ENCODE data around the gene MDH2.

The MDH2 gene

GRCh38 chr7:76062254-76062653 lies 14.3 kb downstream of the MDH2 start:
- Histone ChIP-seq H3K79me2 (ENCODE audit: insufficient read depth, low read length) (no peaks in the 10 kb centered on the region), H3K4me3 (ENCODE audit: low read depth, low read length, poor library complexity, severe bottlenecking) (no peak overlapping the region), H3K9ac (ENCODE audit: low read length) (no peak overlapping the region), H3K4me2 (ENCODE audit: low read length) (no peak overlapping the region), H3K36me3 (ENCODE audit: insufficient read depth, low read length) (peaks cover 100% of the 10 kb centered on the region), H3F3A (ENCODE audit: insufficient read depth, low read length) (no peaks in the 10 kb centered on the region), H3K27me3 (ENCODE audit: insufficient read depth, low read length) (no peaks in the 10 kb centered on the region), H2AFZ (ENCODE audit: low read length) (no peak overlapping the region), H3K4me1 (ENCODE audit: insufficient read depth, low read length, severe bottlenecking) (no peaks in the 10 kb centered on the region), H3K27ac (ENCODE audit: low read depth, low read length, poor library complexity, severe bottlenecking) (no peak overlapping the region), H3K9me2 (ENCODE audit: low read depth, low read length) (no peaks in the 10 kb centered on the region), H3K9me3 (ENCODE audit: low read length) (no peaks in the 10 kb centered on the region), H4K20me1 (ENCODE audit: insufficient read depth, low read length) (no peaks in the 10 kb centered on the region)
- TF ChIP-seq, protein P1, sequence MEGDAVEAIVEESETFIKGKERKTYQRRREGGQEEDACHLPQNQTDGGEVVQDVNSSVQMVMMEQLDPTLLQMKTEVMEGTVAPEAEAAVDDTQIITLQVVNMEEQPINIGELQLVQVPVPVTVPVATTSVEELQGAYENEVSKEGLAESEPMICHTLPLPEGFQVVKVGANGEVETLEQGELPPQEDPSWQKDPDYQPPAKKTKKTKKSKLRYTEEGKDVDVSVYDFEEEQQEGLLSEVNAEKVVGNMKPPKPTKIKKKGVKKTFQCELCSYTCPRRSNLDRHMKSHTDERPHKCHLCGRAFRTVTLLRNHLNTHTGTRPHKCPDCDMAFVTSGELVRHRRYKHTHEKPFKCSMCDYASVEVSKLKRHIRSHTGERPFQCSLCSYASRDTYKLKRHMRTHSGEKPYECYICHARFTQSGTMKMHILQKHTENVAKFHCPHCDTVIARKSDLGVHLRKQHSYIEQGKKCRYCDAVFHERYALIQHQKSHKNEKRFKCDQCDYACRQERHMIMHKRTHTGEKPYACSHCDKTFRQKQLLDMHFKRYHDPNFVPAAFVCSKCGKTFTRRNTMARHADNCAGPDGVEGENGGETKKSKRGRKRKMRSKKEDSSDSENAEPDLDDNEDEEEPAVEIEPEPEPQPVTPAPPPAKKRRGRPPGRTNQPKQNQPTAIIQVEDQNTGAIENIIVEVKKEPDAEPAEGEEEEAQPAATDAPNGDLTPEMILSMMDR (IDR thresholded peaks at IDR 0.05; ENCODE audit: low read length): no peak
- no peak for TF ChIP-seq EZH2 (IDR thresholded peaks at IDR 0.05; ENCODE audit: borderline replicate concordance, low read length)

GRCh38 chr7:76063114-76063513 lies 15.2 kb downstream of the MDH2 start:
- Histone ChIP-seq H3K9me2 (ENCODE audit: low read depth, low read length) (no peaks in the 10 kb centered on the region), H3K4me1 (ENCODE audit: insufficient read depth, low read length, severe bottlenecking) (no peaks in the 10 kb centered on the region), H3K9ac (ENCODE audit: low read length) (no peak overlapping the region), H3K9me3 (ENCODE audit: low read length) (no peaks in the 10 kb centered on the region), H3F3A (ENCODE audit: insufficient read depth, low read length) (no peaks in the 10 kb centered on the region), H2AFZ (ENCODE audit: low read length) (no peak overlapping the region), H3K4me2 (ENCODE audit: low read length) (no peak overlapping the region), H3K27me3 (ENCODE audit: insufficient read depth, low read length) (no peaks in the 10 kb centered on the region), H3K36me3 (ENCODE audit: insufficient read depth, low read length) (peaks cover 97% of the 10 kb centered on the region), H3K4me3 (ENCODE audit: low read depth, low read length, poor library complexity, severe bottlenecking) (no peak overlapping the region), H3K27ac (ENCODE audit: low read depth, low read length, poor library complexity, severe bottlenecking) (no peak overlapping the region), H4K20me1 (ENCODE audit: insufficient read depth, low read length) (no peaks in the 10 kb centered on the region), H3K79me2 (ENCODE audit: insufficient read depth, low read length) (no peaks in the 10 kb centered on the region)
- no peak for TF ChIP-seq EZH2 (IDR thresholded peaks at IDR 0.05; ENCODE audit: borderline replicate concordance, low read length)
- TF ChIP-seq, protein P1 (IDR thresholded peaks at IDR 0.05; ENCODE audit: low read length): no peak

DNA sequence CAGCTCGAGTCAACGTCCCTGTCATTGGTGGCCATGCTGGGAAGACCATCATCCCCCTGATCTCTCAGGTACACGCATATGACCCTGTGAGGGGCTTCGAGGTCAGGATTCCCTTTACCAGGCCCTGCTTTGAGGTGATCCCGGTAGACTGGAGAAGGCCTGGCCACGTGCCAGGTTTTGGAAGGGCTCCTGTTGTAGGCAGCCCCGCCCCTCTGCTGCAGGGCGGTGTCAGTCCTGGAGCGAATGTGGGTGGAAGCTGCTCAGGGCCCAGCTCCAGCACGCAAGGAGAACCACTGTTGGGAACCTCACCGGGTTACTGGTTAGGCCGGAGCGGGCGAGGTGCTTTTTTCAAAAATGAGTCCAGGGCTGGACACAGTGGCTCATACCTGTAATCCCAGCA lies 15.6 kb downstream of the MDH2 start:
- Histone ChIP-seq H3K9me2 (ENCODE audit: low read depth, low read length) (no peaks in the 10 kb centered on the region), H3K4me3 (ENCODE audit: low read depth, low read length, poor library complexity, severe bottlenecking) (no peak overlapping the region), H4K20me1 (ENCODE audit: insufficient read depth, low read length) (no peaks in the 10 kb centered on the region), H3K27ac (ENCODE audit: low read depth, low read length, poor library complexity, severe bottlenecking) (no peak overlapping the region), H3K4me1 (ENCODE audit: insufficient read depth, low read length, severe bottlenecking) (no peaks in the 10 kb centered on the region), H3K4me2 (ENCODE audit: low read length) (no peak overlapping the region), H3F3A (ENCODE audit: insufficient read depth, low read length) (no peaks in the 10 kb centered on the region), H2AFZ (ENCODE audit: low read length) (no peak overlapping the region), H3K79me2 (ENCODE audit: insufficient read depth, low read length) (no peaks in the 10 kb centered on the region), H3K9ac (ENCODE audit: low read length) (no peak overlapping the region), H3K36me3 (ENCODE audit: insufficient read depth, low read length) (peaks cover 93% of the 10 kb centered on the region), H3K27me3 (ENCODE audit: insufficient read depth, low read length) (no peaks in the 10 kb centered on the region), H3K9me3 (ENCODE audit: low read length) (no peaks in the 10 kb centered on the region)
- no peak for TF ChIP-seq EZH2 (IDR thresholded peaks at IDR 0.05; ENCODE audit: borderline replicate concordance, low read length)
- TF ChIP-seq, protein P1 (IDR thresholded peaks at IDR 0.05; ENCODE audit: low read length): no peak

All from OCI-LY1 (cell line).